IPS-NIHi7 (cell line): ENCODE data around the gene CORO2B.

Experiments
- DNase-seq: peaks from one replicate; pipeline ENCODE4 v3.0.0; 2012; ENCODE audit warnings: mixed read lengths; ENCODE audit errors: extremely low spot score

The CORO2B gene, protein sequence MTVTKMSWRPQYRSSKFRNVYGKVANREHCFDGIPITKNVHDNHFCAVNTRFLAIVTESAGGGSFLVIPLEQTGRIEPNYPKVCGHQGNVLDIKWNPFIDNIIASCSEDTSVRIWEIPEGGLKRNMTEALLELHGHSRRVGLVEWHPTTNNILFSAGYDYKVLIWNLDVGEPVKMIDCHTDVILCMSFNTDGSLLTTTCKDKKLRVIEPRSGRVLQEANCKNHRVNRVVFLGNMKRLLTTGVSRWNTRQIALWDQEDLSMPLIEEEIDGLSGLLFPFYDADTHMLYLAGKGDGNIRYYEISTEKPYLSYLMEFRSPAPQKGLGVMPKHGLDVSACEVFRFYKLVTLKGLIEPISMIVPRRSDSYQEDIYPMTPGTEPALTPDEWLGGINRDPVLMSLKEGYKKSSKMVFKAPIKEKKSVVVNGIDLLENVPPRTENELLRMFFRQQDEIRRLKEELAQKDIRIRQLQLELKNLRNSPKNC

DNA sequence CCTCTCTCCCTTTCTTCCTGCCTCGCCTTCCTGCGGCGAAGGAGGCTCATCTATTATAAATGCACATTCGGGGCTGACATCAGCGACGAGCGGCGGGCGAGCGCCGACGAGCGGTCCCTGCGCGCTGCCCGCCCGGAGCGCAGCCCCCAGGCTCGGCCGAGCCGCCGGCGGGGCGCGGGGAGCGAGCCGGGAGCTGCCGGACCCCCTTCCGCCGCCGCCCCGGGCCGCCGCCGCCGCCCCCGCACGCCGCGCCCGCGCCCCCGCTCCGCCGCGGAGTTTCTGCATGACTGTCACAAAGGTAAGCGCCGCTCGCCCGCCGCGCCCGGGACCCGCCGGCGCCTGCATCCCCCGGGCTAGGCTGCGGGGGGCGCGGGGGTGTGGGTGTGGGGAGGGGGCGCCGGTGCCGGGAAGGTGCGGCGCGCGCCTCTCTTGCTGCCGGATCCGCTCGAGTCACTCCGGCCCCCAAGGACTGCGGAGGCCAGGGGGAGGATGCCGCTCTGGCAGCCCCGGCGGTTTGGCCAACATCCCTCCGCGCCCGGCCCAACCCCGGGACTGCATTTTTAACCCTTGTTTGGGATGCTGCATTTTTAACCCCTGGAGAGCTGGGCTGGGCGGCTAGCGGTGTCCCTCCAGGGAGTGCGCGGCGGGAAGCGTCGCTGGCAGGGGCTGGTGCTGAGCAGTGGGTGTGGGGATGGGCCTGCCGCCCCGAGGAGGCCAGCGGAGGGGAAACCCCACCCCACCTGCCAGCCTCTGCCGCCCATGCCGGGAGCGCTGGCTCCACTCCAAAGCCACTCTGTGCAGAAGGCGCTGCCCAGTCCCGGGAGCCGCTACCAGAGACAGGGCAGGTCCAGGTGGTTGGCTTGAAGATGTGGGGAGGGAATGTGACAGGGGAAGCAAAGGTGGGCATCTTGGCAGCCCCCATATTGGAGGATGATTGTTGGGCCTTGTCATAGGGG, at the start of gene CORO2B:
Gene CORO2B, plus strand, starts transcription at position 14 of the 956 bp plus-strand sequence. Its CDS starts 270 bp downstream, at position 284.
- DNase-seq, result peak; percentile 69

DNA sequence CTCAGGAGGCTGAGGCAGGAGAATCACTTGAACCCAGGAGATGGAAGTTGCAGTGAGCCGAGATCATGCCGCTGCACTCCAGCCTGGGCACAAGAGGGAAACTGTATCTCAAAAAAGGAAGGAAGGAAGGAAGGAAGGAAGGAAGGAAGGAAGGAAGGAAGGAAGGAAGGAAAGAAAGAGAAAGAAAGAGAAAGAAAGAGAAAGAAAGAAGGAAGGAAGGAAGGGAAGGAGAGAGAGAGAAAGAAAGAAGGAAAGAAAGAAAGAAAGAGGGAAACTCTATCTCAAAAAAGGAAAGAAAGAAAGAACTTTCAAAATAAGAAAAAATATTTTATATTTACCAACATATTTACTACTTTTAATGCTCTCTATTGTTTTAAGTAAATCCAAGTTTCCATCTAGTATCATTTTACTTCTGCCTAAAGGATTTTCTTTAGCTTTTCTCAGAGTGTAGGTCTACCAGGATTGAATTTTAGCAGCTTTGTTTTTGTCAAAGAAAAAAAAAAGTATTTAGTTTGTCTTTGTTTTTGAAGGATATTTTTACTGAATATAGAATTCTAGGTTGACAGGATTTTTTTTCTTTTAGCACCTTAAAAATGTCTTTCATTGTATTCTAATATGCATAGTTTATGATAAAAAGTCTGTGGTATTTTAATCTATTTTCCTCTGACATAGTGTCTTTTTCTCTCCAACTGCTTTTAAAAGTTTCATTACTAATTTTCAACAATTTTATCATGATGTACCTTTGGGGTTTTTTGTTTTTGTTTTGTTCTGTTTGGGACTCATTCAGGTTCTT, 47.2 kb upstream of the CORO2B start:
- DNase-seq, result no peak

DNA sequence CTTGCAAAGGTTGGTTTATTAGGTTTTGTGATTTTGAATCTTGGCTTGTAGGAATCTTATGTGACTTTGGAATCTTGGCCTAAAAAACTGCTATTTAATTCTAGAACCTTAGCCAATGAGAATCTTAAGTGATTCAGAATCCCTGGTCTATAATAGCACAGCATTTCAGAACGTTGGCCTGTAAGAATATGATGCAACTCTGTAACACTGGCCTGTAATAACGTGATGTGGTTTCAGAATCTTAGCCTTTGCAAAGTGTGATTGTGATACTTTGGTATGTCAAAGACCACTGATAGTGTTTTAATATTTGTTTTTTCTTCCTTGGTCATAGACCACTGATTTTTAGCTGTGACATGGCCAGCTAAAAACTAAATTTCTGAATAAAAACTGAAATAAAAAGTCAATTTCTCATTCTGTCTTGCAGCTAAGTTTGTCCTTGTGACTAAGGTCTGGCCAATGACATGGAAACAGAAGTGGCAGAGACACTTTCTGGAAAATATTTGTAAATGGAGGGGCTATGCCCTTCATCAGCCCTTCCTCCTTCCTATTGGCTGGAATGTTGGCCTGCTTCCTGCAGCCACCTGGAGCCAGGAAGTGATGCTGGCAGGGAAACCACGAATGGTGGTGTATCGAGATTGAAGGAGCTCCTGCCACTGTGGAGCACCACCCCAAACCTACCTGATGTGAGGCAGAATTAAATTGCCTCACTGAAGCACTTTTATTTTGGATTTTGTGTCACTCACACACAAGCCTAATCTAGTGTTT, 42.3 kb upstream of the CORO2B start:
- DNase-seq, result no peak

DNA sequence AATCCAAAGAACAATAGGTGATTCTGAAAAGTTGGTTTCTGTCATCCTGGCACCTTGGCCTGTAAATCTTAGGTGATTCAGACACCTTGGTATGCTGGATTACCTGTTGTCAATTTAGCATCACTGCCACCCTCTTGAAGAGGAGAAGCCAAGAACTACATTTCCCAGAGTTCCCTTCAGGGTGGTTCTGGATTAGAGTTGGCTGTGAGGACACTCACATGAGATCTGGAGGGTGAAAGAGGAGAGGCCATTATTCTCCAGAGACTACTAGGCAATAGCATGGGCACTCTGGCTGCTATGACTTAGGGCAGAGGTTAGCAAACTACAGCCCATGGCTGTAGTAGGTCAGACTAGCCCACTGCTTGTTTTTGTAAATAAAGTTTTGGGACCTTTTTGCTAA, 41.7 kb upstream of the CORO2B start:
- no peak for DNase-seq

DNA sequence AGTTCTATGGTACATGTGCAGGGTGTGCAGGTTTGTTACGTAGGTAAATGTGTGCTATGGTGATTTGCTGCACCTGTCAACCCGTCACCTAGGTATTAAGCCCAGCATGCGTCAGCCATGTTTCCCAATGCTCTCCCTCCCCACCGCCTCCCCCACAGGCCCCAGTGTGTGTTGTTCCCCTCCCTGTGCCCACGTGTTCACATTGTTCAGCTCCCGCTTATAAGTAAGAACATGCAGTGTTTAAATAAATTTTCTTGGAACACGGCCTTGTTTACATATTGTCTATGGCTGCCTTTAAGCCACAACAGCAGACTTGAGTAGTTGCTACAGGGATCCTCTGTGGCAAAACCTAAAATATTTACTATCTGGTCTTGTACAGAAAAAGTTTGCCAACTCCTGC, 41.3 kb upstream of the CORO2B start:
- DNase-seq, result no peak

DNA sequence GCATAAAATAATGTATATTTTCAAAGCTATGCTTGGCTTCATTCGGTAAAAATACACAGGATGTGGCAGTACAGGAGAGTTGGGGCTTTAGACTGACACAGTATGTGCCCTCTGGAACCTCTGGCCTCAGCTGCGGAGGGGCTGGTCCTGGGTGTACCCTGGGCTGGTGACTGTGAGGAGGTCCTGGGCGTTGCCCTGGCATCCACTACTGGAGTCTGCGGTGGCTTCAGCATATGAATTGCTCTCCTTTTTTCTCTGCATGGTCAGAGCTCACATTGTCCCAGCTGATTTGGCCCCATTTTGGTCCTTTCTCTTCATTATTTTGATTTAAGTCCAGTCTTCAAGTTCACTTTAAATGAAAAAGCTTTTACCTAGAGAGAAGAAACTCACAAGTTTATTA, 40.5 kb upstream of the CORO2B start:
- no peak for DNase-seq

DNA sequence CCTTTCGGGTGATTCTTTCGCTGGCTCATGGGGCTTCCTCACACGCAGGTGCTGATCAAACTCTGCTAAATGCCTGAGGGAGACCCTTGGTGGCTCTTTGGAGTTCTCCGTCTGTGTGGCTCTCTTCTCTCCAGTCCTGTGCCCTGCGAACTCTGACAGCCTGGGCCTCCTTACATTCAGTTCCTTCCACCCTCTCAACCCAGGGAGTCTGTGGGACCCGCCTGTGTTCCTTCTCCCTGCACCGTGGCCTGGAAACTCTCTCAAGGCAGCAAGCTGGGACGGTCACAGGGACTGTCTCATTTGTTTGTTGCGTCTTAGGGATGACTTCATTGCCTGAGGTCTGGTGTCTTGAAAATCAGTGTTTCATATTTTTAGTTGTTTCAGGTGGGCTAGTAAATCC, 37.0 kb upstream of the CORO2B start:
- no peak for DNase-seq

DNA sequence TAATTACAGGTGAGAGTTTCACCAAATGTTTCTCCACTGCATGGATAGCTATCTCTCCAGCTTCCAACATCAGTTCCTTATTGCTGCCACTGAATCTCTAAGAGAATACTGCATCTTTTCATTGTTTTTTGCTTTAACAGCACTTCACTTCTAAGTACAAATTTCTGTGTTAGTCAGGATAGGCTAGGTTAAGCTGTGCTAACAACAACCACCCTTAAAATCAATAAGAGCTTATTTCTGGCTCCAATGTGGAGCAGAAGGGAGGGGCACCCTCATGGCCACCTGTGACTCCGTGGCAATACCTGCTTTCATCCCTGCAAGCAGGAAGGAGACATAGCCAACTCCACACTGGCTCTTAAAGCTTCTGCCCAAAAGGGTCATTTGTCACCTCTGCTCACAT, 36.4 kb upstream of the CORO2B start:
- no peak for DNase-seq

DNA sequence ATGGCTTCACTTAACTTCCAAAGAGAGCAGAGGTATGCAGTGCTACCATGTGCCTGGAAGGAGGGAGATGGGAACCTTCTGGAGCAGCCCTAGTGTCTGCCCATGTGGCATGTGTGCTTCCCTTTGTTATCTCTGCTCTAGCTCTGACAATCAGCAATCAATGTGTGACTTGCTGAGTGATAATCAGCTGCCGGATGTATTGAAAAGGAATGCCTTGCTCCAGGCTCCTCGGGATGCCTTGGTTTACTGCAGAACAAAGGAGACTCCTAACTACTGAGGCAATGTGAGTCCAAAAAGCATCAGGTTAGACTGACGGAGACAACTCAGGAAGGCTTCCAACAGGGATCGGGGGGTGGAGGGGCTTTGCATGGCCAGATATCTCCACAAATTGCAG, 36.0 kb upstream of the CORO2B start:
- no peak for DNase-seq

DNA sequence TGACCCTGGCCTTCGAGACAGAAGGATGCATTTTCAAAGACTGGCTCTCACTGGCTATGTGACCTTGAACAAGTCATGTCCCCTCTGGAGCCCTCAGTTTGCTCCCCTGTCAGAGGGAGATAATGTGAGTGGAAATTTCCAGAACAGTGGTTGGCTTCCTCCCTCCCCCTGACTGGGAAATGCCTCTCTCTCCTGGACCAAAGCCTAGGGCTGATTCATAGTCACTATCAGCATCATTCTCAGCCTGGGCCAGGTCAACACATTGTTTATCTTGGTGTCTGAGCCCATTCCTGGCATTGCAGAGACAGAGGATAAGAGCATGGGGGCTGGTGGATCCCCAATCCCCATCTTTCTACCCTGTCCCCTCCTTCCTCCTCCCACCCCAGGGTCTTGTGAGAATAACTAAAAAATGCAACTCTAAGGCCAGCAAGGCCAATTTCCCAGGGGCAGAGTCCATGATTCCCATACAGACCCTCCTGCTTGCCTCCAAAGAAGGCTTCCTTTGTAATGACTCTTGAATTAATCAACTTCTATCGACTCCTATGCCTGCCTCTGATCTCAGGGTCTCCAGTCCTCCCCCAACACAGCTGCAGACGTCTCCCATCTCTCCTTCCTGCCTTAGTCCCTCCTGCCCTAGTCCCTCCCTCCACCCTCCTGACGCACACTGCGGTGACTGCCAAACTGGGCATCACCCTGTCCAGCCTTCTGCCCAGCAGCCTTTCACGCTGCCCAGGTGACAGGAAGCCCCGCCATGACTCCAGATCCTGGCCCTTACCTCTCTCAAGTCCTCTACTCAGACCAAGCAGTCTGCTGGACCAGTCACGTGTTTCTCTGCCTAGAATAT, 35.4 kb upstream of the CORO2B start:
- no peak for DNase-seq

DNA sequence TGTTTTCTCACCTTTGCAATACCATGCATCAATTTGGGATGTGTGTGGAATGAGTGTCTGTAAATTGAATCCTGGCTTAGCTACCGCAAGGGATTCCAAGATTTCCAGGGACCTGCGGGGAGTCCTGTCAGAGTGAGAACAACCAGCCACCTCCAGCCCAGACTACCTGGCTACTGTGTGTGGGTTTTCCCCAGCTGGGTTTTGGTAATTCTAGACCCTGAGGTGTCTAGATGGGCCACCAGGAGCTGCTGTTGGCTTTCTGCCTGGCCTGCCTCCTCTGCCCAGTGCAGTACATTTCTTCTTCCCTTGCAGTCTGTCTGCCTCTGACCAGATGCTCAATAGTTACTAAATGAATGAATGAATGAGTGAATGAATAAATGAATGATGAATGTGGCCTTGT, 32.5 kb upstream of the CORO2B start:
- no peak for DNase-seq

DNA sequence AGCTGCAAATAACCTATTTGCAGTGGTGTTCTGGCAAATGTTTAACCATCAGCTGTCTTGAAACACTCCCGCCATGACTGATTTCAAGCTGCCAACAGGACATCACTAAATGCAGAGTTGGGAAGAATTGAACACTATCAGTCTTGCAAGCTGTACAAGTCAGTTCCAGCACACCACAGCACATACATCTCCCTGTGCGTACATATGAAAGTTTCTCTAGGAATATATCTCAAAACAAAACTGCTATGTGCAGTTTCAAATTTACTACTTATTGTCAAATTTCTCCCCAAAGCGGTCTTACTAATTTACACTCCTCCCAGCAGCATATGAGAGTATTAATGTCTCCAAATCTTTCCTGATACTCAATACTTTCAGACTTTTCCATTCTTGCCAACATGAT, 30.4 kb upstream of the CORO2B start:
- DNase-seq, result no peak

DNA sequence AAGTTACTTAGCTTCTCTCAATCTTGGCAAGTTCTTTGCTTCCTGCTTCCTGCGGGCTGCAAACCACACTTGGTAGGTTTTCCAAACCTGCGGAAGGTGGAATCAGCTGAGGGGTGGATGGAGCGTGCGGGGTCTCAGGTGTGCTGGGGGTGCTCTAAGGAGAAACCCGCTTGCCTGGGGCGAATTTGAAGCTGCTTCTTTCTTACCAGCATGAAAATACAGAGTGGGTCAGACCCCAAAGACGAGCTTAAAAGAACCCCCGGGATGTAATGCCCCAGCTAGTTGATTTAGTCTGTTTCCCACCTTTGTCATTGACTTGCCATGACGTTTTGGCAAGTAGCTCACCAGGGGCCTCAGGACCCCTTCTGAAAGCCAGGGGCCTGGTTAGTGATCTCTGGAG, 28.8 kb upstream of the CORO2B start:
- no peak for DNase-seq

DNA sequence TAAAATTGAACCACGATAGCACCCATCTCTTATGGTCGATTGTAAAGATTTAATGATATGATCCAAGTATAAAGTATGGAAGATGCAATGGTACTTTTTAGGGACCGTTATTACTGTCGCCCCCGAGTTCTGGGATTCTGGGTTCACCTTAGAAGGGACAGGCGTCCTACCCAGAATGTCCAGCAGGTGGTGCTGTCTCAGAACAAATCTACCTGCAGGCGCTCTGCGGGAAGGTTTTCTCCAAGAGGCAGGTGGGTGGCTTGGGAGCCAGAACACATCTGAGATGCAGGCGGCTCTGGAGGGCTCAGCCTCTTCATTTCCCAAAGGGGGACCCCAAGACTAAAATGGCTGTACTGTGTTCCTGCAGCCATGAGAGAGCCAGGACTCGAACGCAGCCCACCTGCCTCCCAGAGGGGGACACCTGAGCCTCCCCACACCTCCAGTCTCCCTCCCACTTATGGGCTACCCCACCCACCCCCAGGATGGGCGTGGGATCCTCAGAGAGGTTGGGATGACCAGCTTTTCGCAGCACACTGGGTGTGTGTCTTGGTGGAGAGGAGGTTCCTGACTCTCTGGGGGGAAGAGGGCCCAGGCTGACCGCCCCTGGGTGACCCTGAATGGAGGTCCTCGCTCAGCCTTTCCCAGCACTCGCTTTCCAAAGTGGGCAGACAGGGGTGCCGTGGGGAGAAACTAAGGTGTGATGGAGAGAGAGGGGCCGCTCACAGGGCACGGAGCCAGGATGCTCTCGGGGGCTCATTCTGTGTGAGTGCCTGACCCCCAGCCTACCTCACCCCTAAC, 28.1 kb upstream of the CORO2B start:
- DNase-seq, result peak; percentile 81

DNA sequence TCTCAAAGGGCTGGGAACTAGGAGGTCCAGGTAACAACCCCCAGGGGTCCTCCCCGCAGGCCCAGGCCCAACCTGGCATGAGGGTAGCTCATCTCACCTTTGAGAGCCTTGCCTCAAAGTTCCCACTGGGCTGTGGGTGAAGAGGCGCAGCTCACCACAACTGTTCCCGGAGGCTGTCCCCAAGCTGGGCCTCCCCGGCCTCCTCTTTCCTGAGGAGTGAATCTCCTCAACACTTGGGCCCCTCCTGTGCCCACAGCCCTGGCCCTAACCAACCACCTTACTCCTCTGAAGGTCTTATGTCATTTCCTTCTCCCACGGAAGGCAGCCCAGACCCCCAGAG, 27.5 kb upstream of the CORO2B start:
- no peak for DNase-seq

DNA sequence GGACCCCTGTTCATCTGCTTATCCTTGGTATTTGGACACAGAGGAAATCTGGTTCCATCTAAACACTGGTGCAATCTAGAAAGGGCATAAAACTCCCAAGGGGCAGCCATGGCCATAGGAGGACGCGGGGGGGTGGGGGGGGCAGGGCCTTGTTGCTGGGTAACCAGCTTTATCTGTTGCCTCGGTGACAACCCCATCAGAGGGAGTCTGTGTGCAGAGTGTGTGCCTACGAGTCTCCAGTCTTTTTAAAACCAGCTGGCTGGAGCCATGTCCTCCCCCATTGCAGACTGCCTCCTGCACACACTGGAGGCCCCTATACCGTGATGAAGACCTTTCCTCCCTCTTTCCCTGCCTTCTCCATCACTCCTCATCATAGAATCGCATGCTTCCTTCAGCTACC, 26.4 kb upstream of the CORO2B start:
- no peak for DNase-seq

DNA sequence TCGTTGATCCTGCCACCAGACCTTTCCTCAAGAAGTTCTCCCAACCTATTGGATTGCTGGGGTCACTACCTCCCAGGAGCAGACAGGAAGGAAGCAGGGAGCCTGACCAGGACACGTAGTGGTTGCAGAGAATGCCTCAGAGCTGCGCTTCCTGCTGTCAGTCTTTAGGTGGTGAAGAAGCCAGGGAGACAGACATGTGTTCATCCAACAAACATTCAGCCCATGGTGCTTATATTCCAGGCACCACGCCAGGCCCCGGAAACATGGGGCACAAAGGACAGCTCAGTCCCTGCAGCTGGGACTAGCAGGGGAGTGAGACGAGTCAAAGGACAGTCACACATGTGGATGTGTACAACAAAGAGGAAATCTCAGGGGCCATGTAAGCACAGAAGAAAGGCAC, 26.0 kb upstream of the CORO2B start:
- DNase-seq, result no peak

DNA sequence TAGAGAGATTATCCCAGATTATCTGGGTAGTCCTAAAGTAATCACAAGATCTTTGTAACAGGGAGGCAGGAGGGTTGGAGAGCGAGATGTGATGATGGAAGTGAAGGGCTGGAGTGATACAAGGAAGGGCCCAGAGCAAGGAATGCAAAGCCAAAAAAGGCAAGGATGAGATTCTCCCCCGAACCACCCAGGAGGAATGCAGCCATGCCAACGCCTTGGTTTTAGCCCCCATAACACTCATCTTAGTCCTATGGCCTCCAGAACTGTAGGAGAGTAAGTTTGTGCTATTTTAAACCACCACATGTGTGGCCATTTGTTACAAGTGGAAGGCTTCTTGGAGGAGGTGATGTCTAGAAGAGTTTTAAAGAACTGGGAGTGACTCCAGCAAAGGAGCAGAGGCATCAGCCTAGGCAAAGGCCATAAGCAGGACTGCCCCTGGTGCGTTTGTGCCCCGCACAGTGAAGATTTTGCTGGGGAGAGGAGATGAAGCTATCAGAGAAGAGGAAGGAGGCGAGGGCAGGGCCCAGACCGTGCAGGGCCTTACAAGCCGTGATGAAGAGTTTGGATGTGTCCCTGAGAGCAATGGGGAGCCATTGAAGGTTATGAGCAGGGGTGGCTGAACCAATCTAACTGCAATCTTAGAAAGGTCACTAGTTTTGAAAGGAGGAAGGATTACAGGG, 25.3 kb upstream of the CORO2B start:
- no peak for DNase-seq
